Omental fat pad (tissue), 4 donors: ENCODE measurements around the gene ZNF354C. TPM values are rescaled to one million over a fixed set of nuclear protein-coding genes. Genes with fewer than 3 reads are reported as not detected.

Experiments
- ATAC-seq: fragments of 150-250 bp; one replicate; pipeline ENCODE4 v1.9.1; 2016; ENCODE audit warnings: mild to moderate bottlenecking, moderate library complexity; ENCODE audit not compliant: low FRiP score
- DNase-seq: peaks from one replicate; pipeline ENCODE4 v3.0.0-alpha.2; 2019; ENCODE audit warnings: low spot score
- total RNA-seq, 4 donors: library from RNA; depleted of rRNA; stranded (reverse); fragments of >200 nt; gene quantifications; one replicate each; pipeline ENCODE4 v1.1.0, GENCODE V29; 2016
- TF ChIP-seq, protein P1 (sequence below), 3 donors: fragments of 450-650 bp; IDR thresholded peaks; one replicate each; pipeline ENCODE4 v1.5.1; 2016 to 2017; ENCODE audit warnings: antibody characterized with exemption in 3 of 3, mild to moderate bottlenecking in 3 of 3, moderate library complexity in 2 of 3

Gene ZNF354C
- total RNA-seq, 4 donors from 2014 or later = 4.1 to 8.5 (median 4.6) TPM

DNA sequence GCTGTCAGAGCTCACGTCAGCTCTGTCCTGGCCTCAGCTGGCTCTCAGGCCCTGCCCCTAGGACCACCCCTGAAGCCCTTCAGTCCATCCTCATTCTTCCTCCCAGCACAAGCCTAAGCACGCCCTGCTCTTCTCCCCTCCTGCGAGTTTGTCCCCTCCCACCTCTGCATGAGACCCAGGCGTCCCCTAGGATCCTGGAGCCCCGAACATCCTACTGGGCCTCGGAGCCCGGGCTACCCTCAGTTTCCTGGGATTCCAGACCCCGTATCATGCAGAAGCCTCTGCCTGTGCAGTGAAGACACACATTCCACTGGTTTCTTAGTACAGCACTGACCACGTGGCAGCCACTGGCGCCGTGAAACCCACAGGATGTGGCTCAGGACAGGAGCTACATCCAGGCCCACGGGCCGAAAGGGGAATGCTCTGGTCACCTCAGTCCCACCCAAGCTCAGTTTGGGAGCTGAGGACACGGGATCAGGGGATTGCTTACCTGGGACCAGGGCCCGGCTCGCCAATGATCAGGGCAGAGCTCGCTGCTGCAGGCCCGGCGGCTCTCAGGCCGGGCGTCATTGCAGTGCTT, 64.2 kb downstream of the ZNF354C start:
- ATAC-seq (no peak), DNase-seq (no peak)
- TF ChIP-seq, protein P1, sequence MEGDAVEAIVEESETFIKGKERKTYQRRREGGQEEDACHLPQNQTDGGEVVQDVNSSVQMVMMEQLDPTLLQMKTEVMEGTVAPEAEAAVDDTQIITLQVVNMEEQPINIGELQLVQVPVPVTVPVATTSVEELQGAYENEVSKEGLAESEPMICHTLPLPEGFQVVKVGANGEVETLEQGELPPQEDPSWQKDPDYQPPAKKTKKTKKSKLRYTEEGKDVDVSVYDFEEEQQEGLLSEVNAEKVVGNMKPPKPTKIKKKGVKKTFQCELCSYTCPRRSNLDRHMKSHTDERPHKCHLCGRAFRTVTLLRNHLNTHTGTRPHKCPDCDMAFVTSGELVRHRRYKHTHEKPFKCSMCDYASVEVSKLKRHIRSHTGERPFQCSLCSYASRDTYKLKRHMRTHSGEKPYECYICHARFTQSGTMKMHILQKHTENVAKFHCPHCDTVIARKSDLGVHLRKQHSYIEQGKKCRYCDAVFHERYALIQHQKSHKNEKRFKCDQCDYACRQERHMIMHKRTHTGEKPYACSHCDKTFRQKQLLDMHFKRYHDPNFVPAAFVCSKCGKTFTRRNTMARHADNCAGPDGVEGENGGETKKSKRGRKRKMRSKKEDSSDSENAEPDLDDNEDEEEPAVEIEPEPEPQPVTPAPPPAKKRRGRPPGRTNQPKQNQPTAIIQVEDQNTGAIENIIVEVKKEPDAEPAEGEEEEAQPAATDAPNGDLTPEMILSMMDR (IDR thresholded peaks at IDR 0.05) = no peak

DNA sequence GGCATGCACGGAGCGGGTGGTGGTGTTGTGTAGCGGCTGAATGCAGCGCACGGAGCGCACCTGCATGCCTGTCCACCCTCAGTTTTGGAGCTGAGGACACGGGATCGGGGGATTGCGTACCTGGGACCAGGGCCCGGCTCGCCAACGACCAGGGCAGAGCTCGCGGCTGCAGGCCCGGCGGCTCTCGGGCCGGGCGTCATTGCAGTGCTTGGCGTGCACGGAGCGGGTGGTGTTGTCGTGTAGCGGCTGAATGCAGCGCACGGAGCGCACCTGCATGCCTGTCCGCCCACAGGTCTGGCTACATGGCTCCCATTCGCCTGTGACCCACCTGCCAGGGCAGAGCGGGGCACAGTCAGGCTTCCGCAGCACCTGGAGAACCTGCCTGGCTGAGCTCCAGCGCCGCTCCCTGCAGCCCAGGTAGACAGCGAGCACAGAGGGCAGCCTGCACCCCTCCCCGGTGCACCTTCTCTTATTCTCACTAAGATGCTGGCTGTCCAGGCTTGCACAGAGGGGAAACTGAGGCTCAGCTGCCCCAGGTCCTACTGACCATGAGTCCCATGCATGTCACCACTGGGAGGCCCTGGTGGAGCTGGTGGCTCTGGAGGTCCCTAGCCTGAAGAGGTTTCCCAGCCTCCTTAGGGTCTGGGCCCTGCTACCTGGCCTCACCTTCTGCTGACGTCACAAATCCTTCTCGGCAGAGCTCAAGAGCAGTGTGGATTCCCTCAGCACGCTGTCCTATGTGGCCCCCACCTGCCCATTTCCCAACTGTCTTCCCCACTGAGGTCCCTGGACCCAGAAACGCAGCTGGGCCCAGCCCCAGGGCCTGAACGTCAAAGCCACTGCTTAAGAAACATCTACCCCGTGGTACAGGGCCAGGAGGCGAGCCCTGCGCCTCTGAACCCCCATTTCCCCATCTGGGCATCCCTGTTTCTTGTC, 64.9 kb downstream of the ZNF354C start:
- no peak for ATAC-seq
- no peak for DNase-seq
- TF ChIP-seq, protein P1 (IDR thresholded peaks at IDR 0.05) = no peak

DNA sequence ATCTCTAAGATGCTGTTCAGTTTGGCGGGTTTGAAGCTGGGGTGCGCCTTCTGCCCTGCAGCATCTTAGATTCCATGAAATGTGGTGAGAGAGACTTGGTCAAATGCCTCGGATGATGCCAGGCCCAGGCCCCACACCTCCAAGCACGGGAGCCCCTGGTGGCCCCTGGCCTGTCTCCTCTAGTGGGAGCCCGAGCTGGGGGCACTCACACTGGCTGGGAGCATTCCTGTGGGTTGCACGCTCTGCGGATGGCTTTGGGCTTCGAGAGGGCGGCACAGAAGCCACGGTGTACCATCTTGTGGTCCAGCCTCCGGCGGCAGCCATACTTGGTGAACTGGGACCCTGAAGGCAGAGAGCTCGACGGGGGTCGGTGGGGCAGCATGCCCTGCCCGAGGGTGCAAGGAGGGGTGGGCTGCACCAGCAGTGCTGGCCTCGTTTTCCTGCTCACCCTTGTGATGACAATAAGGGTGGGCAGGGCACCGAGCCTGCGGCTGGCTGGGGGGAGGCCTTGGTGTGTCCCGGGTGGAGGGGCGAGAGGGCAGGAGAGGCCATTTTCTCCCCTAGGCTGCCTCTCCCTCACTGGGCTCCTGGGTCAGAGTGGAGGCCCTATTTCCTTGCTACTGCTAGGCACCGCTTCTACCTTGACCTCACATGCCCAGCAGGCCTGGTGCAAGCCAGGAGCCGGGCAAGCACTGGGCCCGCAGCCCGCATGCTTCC, 65.8 kb downstream of the ZNF354C start:
- no peak for DNase-seq
- TF ChIP-seq, protein P1 (IDR thresholded peaks at IDR 0.05) = no peak
- no peak for ATAC-seq

DNA sequence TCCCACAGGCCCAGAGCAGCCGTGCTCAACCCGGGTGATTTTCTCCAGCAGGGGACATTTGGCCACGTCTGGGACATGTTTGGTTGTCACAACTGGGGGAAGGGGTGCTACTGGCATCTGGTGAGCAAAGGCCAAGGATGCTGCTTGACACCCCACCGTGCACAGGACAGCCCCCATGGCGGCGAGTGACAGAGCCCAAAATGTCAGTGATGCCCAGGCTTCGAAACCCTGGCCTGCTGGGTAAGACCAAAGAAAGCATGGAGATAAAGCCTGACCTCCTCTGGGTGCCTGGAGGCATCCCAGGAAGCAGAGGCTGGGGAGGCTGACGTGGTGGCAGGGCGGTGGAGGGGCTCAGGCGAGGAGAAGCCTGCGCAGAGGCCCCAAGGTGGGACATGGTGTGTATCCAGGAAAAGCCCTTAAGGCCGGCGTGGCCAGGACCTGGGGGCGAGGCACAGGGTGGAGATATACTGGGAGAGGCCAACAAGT, 66.4 kb downstream of the ZNF354C start:
- TF ChIP-seq, protein P1 (IDR thresholded peaks at IDR 0.05) = no peak
- DNase-seq (no peak), ATAC-seq (no peak)

DNA sequence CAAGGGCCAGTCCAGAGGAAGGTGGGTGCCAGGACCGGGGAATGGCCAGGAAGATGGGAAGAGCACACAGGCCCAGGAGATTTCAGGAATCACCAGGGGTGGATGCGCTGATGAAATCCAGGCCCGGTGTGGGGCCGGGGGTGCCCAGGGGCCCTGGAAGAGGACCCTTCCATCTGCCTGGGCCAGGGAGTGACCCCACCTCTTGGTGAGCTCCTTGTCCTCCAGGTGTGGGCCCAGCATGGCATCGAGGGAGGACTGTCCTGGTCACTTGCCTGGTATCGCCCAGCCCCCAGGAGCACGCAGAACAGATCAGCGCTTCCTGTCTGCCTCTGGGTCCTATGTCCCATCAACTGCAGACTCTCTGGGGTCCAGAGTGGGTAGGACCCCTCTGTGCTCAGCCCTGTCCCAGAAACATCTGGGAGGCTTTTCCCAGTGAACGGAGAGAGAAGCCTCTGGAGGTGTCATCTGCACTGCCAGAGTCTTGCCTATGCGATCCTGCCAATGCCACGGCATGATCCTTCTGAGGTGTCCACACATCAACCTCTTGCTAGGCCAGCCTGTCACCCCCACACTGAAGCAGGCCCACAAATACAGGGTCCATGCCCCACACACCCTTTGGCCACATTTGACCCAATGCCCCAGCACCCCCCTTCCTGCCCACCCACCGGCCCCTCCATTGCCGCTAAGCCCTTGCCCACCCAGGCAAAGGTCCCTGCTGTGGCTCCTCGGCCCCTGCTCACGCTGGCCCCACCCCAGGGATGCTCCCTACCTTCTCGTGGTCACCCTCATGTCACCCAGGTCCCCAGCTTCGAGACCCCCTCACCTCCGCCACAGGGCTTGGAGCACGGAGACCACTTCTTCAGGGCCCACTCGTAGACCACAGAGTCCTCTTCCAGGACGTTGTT, 67.2 kb downstream of the ZNF354C start:
- DNase-seq (no peak), ATAC-seq (no peak)
- TF ChIP-seq, protein P1 (IDR thresholded peaks at IDR 0.05) = no peak

DNA sequence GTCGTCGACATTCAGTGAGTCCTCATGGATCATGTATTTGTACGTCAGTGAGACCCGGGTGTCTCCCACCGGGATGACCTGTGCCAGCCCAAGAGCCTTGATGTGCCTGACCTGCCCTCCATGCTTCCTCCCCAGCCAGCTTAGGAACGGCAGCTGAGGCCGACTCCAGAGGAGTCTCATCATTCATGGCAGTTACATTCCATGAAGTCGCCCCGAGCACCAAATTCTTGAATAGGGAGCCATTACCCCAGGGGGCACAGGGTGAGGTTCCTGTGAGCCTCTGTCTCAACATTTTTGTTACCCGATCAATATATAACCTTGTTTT, 67.8 kb downstream of the ZNF354C start:
- ATAC-seq (no peak), DNase-seq (no peak)
- TF ChIP-seq, protein P1 (IDR thresholded peaks at IDR 0.05) = no peak
